GM11168 (cell line): ENCODE data around the gene PLCB4.

Source experiments
- in situ Hi-C: fragments of 300-500 bp; cut with MboI; formaldehyde crosslinking; loops from one replicate; pipeline ENCODE4 v1.12.0; 2022; ENCODE audit warnings: low sequenced_read_pairs; ENCODE audit not compliant: unreplicated experiment

The PLCB4 gene

GRCh38 chr20:9093218-9093957, 24.5 kb downstream of the PLCB4 start:
- in situ Hi-C loops = no loop called here

- in situ Hi-C loops = no loop called here
Observed at GRCh38 chr20:9099372-9099771, 30.5 kb downstream of the PLCB4 start.

GRCh38 chr20:9100691-9101090, 31.8 kb downstream of the PLCB4 start:
- in situ Hi-C loops = no loop called here

GRCh38 chr20:9102456-9102855, 33.6 kb downstream of the PLCB4 start:
- in situ Hi-C loops = no loop called here

- in situ Hi-C loops = no loop called here
Observed at GRCh38 chr20:9103955-9104354, 35.1 kb downstream of the PLCB4 start.

- in situ Hi-C loops = no loop called here
Observed at GRCh38 chr20:9108260-9108659, 39.4 kb downstream of the PLCB4 start.

GRCh38 chr20:9109566-9109965, 40.7 kb downstream of the PLCB4 start:
- in situ Hi-C loops = no loop called here

GRCh38 chr20:9110365-9110764, 41.5 kb downstream of the PLCB4 start:
- in situ Hi-C loops = no loop called here

GRCh38 chr20:9110916-9111432, 42.1 kb downstream of the PLCB4 start:
- in situ Hi-C loops = no loop called here

GRCh38 chr20:9112541-9113515, 43.9 kb downstream of the PLCB4 start:
- in situ Hi-C loops = no loop called here

- in situ Hi-C loops = no loop called here
Observed at GRCh38 chr20:9114709-9115108, 45.8 kb downstream of the PLCB4 start.

GRCh38 chr20:9117548-9117947, 48.7 kb downstream of the PLCB4 start:
- in situ Hi-C loops = no loop called here

GRCh38 chr20:9119776-9120175, 50.9 kb downstream of the PLCB4 start:
- in situ Hi-C loops = no loop called here

GRCh38 chr20:9121211-9121610, 52.3 kb downstream of the PLCB4 start:
- in situ Hi-C loops = no loop called here

GRCh38 chr20:9122571-9122970, 53.7 kb downstream of the PLCB4 start:
- in situ Hi-C loops = no loop called here

- in situ Hi-C loops = no loop called here
Observed at GRCh38 chr20:9126527-9126926, 57.6 kb downstream of the PLCB4 start.

- in situ Hi-C loops = no loop called here
Observed at GRCh38 chr20:9128568-9128967, 59.7 kb downstream of the PLCB4 start.

GRCh38 chr20:9129756-9130155, 60.9 kb downstream of the PLCB4 start:
- in situ Hi-C loops = no loop called here

GRCh38 chr20:9130521-9130920, 61.6 kb downstream of the PLCB4 start:
- in situ Hi-C loops = no loop called here

- in situ Hi-C loops = no loop called here
Observed at GRCh38 chr20:9131841-9132240, 63.0 kb downstream of the PLCB4 start.

GRCh38 chr20:9134346-9134745, 65.5 kb downstream of the PLCB4 start:
- in situ Hi-C loops = no loop called here
